Panc1 (cell line): ENCODE results near the gene TXN2.

Experiments used
- POLR2AphosphoS5 ChIP-seq: IDR thresholded peaks from 2 replicates; pipeline ENCODE4 v1.6.1; 2012; ENCODE audit warnings: mild to moderate bottlenecking, low read depth, low read length, moderate library complexity
- SIN3A ChIP-seq: IDR thresholded peaks from 2 replicates; pipeline ENCODE4 v1.6.1; 2012; ENCODE audit warnings: low read depth, mild to moderate bottlenecking, low read length, moderate library complexity, borderline replicate concordance; ENCODE audit not compliant: insufficient read depth
- TF ChIP-seq, protein P1 (sequence below): fragments of 450-650 bp; IDR thresholded peaks from 2 replicates; pipeline ENCODE4 v1.5.1; 2017; ENCODE audit warnings: mild to moderate bottlenecking
- TF ChIP-seq, protein P2 (sequence below), 2 experiments: IDR thresholded peaks; 2 replicates each; pipeline ENCODE4 v1.6.1; 2011 to 2012; ENCODE audit warnings: low read depth in 2 of 2, control low read depth in 1 of 2, low read length in 1 of 2, mild to moderate bottlenecking in 1 of 2, moderate library complexity in 1 of 2; ENCODE audit not compliant: insufficient read depth in 1 of 2

DNA sequence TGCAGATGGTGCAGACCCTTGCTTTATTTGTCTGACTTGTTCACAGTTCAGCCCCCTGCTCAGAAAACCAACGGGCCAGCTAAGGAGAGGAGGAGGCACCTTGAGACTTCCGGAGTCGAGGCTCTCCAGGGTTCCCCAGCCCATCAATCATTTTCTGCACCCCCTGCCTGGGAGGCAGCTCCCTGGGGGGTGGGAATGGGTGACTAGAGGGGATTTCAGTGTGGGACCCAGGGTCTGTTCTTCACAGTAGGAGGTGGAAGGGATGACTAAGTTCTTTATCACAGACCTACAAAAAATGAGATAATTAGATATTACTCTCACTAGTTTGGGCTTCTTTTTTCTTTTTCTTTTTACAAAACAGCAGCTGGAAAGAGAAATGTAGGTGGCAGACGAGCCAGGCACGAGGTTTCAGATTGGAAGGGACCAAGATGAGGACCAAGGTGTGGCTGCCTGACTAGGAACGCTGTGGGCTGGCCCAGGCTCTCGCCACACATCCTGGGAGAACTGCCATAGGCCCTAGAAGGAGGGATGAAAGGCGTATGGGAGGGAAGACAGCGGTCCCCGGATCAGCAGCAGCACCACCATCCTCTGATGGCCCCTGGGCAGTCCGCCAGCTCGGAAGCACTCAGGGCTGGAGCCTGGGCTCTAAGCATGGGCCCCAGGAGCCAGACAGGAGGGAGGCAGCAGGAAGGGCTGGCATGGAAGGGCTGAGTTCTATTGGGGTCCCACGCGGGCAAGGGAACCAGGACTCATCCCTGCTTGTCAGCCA, 14.2 kb downstream of the TXN2 start:
- TF ChIP-seq, protein P1, sequence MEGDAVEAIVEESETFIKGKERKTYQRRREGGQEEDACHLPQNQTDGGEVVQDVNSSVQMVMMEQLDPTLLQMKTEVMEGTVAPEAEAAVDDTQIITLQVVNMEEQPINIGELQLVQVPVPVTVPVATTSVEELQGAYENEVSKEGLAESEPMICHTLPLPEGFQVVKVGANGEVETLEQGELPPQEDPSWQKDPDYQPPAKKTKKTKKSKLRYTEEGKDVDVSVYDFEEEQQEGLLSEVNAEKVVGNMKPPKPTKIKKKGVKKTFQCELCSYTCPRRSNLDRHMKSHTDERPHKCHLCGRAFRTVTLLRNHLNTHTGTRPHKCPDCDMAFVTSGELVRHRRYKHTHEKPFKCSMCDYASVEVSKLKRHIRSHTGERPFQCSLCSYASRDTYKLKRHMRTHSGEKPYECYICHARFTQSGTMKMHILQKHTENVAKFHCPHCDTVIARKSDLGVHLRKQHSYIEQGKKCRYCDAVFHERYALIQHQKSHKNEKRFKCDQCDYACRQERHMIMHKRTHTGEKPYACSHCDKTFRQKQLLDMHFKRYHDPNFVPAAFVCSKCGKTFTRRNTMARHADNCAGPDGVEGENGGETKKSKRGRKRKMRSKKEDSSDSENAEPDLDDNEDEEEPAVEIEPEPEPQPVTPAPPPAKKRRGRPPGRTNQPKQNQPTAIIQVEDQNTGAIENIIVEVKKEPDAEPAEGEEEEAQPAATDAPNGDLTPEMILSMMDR: no peak
- TF ChIP-seq, protein P2, sequence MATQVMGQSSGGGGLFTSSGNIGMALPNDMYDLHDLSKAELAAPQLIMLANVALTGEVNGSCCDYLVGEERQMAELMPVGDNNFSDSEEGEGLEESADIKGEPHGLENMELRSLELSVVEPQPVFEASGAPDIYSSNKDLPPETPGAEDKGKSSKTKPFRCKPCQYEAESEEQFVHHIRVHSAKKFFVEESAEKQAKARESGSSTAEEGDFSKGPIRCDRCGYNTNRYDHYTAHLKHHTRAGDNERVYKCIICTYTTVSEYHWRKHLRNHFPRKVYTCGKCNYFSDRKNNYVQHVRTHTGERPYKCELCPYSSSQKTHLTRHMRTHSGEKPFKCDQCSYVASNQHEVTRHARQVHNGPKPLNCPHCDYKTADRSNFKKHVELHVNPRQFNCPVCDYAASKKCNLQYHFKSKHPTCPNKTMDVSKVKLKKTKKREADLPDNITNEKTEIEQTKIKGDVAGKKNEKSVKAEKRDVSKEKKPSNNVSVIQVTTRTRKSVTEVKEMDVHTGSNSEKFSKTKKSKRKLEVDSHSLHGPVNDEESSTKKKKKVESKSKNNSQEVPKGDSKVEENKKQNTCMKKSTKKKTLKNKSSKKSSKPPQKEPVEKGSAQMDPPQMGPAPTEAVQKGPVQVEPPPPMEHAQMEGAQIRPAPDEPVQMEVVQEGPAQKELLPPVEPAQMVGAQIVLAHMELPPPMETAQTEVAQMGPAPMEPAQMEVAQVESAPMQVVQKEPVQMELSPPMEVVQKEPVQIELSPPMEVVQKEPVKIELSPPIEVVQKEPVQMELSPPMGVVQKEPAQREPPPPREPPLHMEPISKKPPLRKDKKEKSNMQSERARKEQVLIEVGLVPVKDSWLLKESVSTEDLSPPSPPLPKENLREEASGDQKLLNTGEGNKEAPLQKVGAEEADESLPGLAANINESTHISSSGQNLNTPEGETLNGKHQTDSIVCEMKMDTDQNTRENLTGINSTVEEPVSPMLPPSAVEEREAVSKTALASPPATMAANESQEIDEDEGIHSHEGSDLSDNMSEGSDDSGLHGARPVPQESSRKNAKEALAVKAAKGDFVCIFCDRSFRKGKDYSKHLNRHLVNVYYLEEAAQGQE (IDR thresholded peaks at IDR 0.05; ENCODE audit: insufficient read depth in 1 of 2, low read depth in 2 of 2, low read length in 1 of 2): no peak
- TF ChIP-seq POLR2AphosphoS5 (no peak; the same call in 1 of the 2 replicates), SIN3A (no peak)
